ENCODE data around the gene FHIT. TPM values are rescaled to one million over a fixed set of nuclear protein-coding genes. Genes with fewer than 3 reads are reported as not detected.

FHIT gene
- total and polyA plus RNA-seq, 10 of the 15 experiments (the other 5 are each of a cell fraction or from before 2014, with no cell fraction given): 4.2 to 14.9 (median 9.4) TPM

DNA sequence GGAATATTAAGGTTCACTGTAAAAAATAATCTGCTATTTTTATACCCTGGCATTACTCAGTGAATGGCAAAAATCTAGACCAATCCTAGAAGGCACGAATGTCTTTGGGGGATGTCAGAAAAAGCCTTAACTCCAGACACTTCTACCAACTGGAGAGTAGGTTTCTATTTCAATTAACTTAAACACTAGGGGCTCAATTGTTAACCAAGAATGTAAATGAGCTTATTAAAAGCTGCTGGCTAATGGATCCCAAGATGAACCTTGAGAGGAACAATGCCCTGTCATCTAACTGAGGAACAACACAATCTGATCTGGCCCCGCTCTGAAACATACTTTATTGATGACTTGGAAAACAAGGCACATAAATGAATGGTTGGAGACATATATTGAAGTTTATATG lies 701.4 kb downstream of the FHIT start:
- DNase-seq (ENCODE audit: low read depth, low spot score) (no peak), FAIRE-seq (no peak), ATAC-seq (no peak)
- CTCF ChIA-PET: interaction anchor here (0.7 to 1.2 kb wide), 2 partner anchors 13 to 734 kb away, joined by 3 read pairs; no protein-coding TSS in a partner anchor
- WGBS (ENCODE audit: insufficient coverage, insufficient replicate concordance, low lambda C conversion rate, missing lambda C conversion rate): 69% methylated on average over 2 of the region's 2 CpGs
- Histone ChIP-seq H3K9ac (ENCODE audit: control insufficient read depth, insufficient read depth, low read length) (no peak overlapping the region), H3K9me3 (replicated peaks; ENCODE audit: control insufficient read depth, insufficient read depth, low read length) (no peaks in the 10 kb centered on the region), H3K4me1 (ENCODE audit: control insufficient read depth, insufficient read depth, low read length) (no peaks in the 10 kb centered on the region), H3K27ac (ENCODE audit: control insufficient read depth, insufficient read depth) (no peak overlapping the region), H2AFZ (ENCODE audit: control insufficient read depth, low read depth, low read length) (no peak overlapping the region), H3K4me2 (ENCODE audit: control insufficient read depth, insufficient read depth) (no peak overlapping the region), H4K20me1 (ENCODE audit: control insufficient read depth, insufficient read depth) (no peaks in the 10 kb centered on the region), H3K36me3 (ENCODE audit: control insufficient read depth in 2 of 2, insufficient read depth in 2 of 2, low read length in 1 of 2) (no peaks in the 10 kb centered on the region), H3K27me3 (replicated peaks in 1 of 2; ENCODE audit: control insufficient read depth in 2 of 2, insufficient read depth in 2 of 2, low read length in 1 of 2) (no peaks in the 10 kb centered on the region), H3K79me2 (ENCODE audit: control insufficient read depth, insufficient read depth, low read length) (no peaks in the 10 kb centered on the region), H3K4me3 (no peak overlapping the region)
- in situ Hi-C loops (cut with MboI): no loop called here
- intact Hi-C loops (cut with micrococcal nuclease; ENCODE audit: unreplicated experiment): no loop called here
- SMC1A ChIA-PET (ENCODE audit: uncharacterized antibody, unreplicated experiment): no interaction called here
- RAD21 ChIA-PET (ENCODE audit: unreplicated experiment): no interaction called here
- POLR2A ChIA-PET: no interaction called here
- no TSS peak for BruUV-seq (replicated peaks)
- TF ChIP-seq, protein P1, sequence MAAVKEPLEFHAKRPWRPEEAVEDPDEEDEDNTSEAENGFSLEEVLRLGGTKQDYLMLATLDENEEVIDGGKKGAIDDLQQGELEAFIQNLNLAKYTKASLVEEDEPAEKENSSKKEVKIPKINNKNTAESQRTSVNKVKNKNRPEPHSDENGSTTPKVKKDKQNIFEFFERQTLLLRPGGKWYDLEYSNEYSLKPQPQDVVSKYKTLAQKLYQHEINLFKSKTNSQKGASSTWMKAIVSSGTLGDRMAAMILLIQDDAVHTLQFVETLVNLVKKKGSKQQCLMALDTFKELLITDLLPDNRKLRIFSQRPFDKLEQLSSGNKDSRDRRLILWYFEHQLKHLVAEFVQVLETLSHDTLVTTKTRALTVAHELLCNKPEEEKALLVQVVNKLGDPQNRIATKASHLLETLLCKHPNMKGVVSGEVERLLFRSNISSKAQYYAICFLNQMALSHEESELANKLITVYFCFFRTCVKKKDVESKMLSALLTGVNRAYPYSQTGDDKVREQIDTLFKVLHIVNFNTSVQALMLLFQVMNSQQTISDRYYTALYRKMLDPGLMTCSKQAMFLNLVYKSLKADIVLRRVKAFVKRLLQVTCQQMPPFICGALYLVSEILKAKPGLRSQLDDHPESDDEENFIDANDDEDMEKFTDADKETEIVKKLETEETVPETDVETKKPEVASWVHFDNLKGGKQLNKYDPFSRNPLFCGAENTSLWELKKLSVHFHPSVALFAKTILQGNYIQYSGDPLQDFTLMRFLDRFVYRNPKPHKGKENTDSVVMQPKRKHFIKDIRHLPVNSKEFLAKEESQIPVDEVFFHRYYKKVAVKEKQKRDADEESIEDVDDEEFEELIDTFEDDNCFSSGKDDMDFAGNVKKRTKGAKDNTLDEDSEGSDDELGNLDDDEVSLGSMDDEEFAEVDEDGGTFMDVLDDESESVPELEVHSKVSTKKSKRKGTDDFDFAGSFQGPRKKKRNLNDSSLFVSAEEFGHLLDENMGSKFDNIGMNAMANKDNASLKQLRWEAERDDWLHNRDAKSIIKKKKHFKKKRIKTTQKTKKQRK (IDR thresholded peaks at IDR 0.05; ENCODE audit: low read depth, low read length): no peak
- TF ChIP-seq, protein P2, sequence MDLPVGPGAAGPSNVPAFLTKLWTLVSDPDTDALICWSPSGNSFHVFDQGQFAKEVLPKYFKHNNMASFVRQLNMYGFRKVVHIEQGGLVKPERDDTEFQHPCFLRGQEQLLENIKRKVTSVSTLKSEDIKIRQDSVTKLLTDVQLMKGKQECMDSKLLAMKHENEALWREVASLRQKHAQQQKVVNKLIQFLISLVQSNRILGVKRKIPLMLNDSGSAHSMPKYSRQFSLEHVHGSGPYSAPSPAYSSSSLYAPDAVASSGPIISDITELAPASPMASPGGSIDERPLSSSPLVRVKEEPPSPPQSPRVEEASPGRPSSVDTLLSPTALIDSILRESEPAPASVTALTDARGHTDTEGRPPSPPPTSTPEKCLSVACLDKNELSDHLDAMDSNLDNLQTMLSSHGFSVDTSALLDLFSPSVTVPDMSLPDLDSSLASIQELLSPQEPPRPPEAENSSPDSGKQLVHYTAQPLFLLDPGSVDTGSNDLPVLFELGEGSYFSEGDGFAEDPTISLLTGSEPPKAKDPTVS (IDR thresholded peaks at IDR 0.05; ENCODE audit: low read depth, low read length): no peak
- TF ChIP-seq NFIC (IDR thresholded peaks at IDR 0.05; ENCODE audit: low read depth, low read length) (no peak), CBFB (IDR thresholded peaks at IDR 0.05; ENCODE audit: low read depth) (no peak), SPI1 (IDR thresholded peaks at IDR 0.05; ENCODE audit: borderline replicate concordance, insufficient read depth, low read depth, low read length) (no peak), CEBPB (IDR thresholded peaks at IDR 0.05; ENCODE audit: borderline replicate concordance in 1 of 2, low read depth in 2 of 2, low read length in 2 of 2) (no peak), PAX8 (IDR thresholded peaks at IDR 0.05) (no peak), IKZF2 (IDR thresholded peaks at IDR 0.05) (no peak), RBBP5 (conservative IDR thresholded peaks at IDR 0.05) (no peak), EP300 (IDR thresholded peaks at IDR 0.05; ENCODE audit: borderline replicate concordance in 1 of 2, control insufficient read depth in 1 of 2, low read depth in 2 of 2, low read length in 2 of 2) (no peak), NR2F1 (conservative IDR thresholded peaks at IDR 0.05) (no peak), YY1 (IDR thresholded peaks at IDR 0.05; ENCODE audit: low read depth, low read length) (no peak)
- TF ChIP-seq, protein P3, sequence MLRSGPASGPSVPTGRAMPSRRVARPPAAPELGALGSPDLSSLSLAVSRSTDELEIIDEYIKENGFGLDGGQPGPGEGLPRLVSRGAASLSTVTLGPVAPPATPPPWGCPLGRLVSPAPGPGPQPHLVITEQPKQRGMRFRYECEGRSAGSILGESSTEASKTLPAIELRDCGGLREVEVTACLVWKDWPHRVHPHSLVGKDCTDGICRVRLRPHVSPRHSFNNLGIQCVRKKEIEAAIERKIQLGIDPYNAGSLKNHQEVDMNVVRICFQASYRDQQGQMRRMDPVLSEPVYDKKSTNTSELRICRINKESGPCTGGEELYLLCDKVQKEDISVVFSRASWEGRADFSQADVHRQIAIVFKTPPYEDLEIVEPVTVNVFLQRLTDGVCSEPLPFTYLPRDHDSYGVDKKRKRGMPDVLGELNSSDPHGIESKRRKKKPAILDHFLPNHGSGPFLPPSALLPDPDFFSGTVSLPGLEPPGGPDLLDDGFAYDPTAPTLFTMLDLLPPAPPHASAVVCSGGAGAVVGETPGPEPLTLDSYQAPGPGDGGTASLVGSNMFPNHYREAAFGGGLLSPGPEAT (IDR thresholded peaks at IDR 0.05; ENCODE audit: low read depth): no peak
- TF ChIP-seq, protein P4, sequence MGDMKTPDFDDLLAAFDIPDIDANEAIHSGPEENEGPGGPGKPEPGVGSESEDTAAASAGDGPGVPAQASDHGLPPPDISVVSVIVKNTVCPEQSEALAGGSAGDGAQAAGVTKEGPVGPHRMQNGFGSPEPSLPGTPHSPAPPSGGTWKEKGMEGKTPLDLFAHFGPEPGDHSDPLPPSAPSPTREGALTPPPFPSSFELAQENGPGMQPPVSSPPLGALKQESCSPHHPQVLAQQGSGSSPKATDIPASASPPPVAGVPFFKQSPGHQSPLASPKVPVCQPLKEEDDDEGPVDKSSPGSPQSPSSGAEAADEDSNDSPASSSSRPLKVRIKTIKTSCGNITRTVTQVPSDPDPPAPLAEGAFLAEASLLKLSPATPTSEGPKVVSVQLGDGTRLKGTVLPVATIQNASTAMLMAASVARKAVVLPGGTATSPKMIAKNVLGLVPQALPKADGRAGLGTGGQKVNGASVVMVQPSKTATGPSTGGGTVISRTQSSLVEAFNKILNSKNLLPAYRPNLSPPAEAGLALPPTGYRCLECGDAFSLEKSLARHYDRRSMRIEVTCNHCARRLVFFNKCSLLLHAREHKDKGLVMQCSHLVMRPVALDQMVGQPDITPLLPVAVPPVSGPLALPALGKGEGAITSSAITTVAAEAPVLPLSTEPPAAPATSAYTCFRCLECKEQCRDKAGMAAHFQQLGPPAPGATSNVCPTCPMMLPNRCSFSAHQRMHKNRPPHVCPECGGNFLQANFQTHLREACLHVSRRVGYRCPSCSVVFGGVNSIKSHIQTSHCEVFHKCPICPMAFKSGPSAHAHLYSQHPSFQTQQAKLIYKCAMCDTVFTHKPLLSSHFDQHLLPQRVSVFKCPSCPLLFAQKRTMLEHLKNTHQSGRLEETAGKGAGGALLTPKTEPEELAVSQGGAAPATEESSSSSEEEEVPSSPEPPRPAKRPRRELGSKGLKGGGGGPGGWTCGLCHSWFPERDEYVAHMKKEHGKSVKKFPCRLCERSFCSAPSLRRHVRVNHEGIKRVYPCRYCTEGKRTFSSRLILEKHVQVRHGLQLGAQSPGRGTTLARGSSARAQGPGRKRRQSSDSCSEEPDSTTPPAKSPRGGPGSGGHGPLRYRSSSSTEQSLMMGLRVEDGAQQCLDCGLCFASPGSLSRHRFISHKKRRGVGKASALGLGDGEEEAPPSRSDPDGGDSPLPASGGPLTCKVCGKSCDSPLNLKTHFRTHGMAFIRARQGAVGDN (IDR thresholded peaks at IDR 0.05): no peak
